Mesenchymal stem cell (in vitro differentiated cells and primary cell): ENCODE data around the gene NFATC3.

Experiments
- DNase-seq: peaks from one replicate; pipeline ENCODE4 v3.0.0-alpha.2; 2013
- H2AFZ ChIP-seq: one replicate; pipeline ENCODE4 v1.6.1; 2013; ENCODE audit warnings: low read depth, mild to moderate bottlenecking, control low read depth, inconsistent platforms, low read length, moderate library complexity
- H2AK5ac ChIP-seq: 2 replicates; pipeline ENCODE4 v1.6.1; 2013; ENCODE audit warnings: low read length, moderate library complexity, mild to moderate bottlenecking, inconsistent platforms; ENCODE audit not compliant: severe bottlenecking
- H2BK120ac ChIP-seq: one replicate; pipeline ENCODE4 v1.6.1; 2013; ENCODE audit warnings: low read depth, mild to moderate bottlenecking, inconsistent platforms, low read length, moderate library complexity
- H2BK12ac ChIP-seq, 2 experiments: one replicate each; pipeline ENCODE4 v1.6.1; 2013; ENCODE audit warnings: inconsistent platforms in 2 of 2, low read length in 2 of 2, mild to moderate bottlenecking in 2 of 2, moderate library complexity in 2 of 2, control low read depth in 1 of 2
- H2BK15ac ChIP-seq: one replicate; pipeline ENCODE4 v1.6.1; 2013; ENCODE audit warnings: mild to moderate bottlenecking, low read depth, inconsistent platforms; ENCODE audit not compliant: poor library complexity, severe bottlenecking
- H2BK5ac ChIP-seq: 2 replicates; pipeline ENCODE4 v1.6.1; 2013; ENCODE audit warnings: low read depth, mild to moderate bottlenecking, low read length, control low read depth, inconsistent platforms; ENCODE audit not compliant: poor library complexity, severe bottlenecking
- H3K14ac ChIP-seq, 2 experiments: one replicate each; pipeline ENCODE4 v1.6.1; 2013; ENCODE audit warnings: inconsistent platforms in 2 of 2, low read length in 2 of 2, control low read depth in 1 of 2, mild to moderate bottlenecking in 1 of 2, moderate library complexity in 1 of 2
- H3K18ac ChIP-seq, 2 experiments: one replicate each; pipeline ENCODE4 v1.6.1; 2013; ENCODE audit warnings: inconsistent platforms in 2 of 2, low read length in 2 of 2, control low read depth in 1 of 2, low read depth in 1 of 2, mild to moderate bottlenecking in 1 of 2
- H3K23ac ChIP-seq, 2 experiments: one replicate each; pipeline ENCODE4 v1.6.1; 2013; ENCODE audit warnings: inconsistent platforms in 2 of 2, low read length in 2 of 2, mild to moderate bottlenecking in 2 of 2, moderate library complexity in 2 of 2, control low read depth in 1 of 2
- H3K27ac ChIP-seq: 2 replicates; pipeline ENCODE4 v1.5.1; 2013; ENCODE audit warnings: mild to moderate bottlenecking, moderate library complexity, low read length, control low read depth, inconsistent platforms; ENCODE audit not compliant: poor library complexity, severe bottlenecking
- H3K27me3 ChIP-seq, 2 experiments: 2 replicates each; pipeline versions ENCODE4 v1.6.1 to v1.7.0; 2013; ENCODE audit warnings: low read length in 2 of 2, mild to moderate bottlenecking in 2 of 2, moderate library complexity in 2 of 2, control low read depth in 1 of 2, inconsistent platforms in 1 of 2; ENCODE audit not compliant: control insufficient read depth in 1 of 2, insufficient read depth in 1 of 2
- H3K36me3 ChIP-seq, 2 experiments: 2 replicates each; pipeline versions ENCODE4 v1.6.1 to v1.7.0; 2013; ENCODE audit warnings: low read length in 2 of 2, control low read depth in 1 of 2, inconsistent platforms in 1 of 2, low read depth in 1 of 2, mild to moderate bottlenecking in 1 of 2; ENCODE audit not compliant: insufficient read depth in 2 of 2, control insufficient read depth in 1 of 2
- H3K4ac ChIP-seq, 2 experiments: one replicate each; pipeline ENCODE4 v1.6.1; 2013; ENCODE audit warnings: inconsistent platforms in 2 of 2, low read length in 2 of 2, mild to moderate bottlenecking in 2 of 2, moderate library complexity in 2 of 2, control low read depth in 1 of 2, low read depth in 1 of 2
- H3K4me1 ChIP-seq: 2 replicates; pipeline ENCODE4 v1.6.1; 2013; ENCODE audit warnings: low read depth, low read length, control low read depth; ENCODE audit not compliant: control insufficient read depth, insufficient read depth
- H3K4me2 ChIP-seq: 2 replicates; pipeline ENCODE4 v1.6.1; 2013; ENCODE audit warnings: low read length, mild to moderate bottlenecking, inconsistent platforms; ENCODE audit not compliant: poor library complexity, severe bottlenecking
- H3K4me3 ChIP-seq, 2 experiments: 2 replicates each; pipeline versions ENCODE4 v1.5.1 to v1.7.0; 2013; ENCODE audit warnings: low read length in 2 of 2, mild to moderate bottlenecking in 2 of 2, control low read depth in 1 of 2, low read depth in 1 of 2; ENCODE audit not compliant: insufficient read depth in 1 of 2
- H3K79me1 ChIP-seq: replicated peaks from 2 replicates; pipeline ENCODE4 v1.6.1; 2013; ENCODE audit warnings: mild to moderate bottlenecking, control low read depth, low read length, inconsistent platforms; ENCODE audit not compliant: poor library complexity, severe bottlenecking
- H3K9ac ChIP-seq: 2 replicates; pipeline ENCODE4 v1.7.0; 2013; ENCODE audit warnings: mild to moderate bottlenecking, low read length, moderate library complexity
- H3K9me3 ChIP-seq: 2 replicates; pipeline ENCODE4 v1.7.0; 2013; ENCODE audit warnings: mild to moderate bottlenecking, low read length; ENCODE audit not compliant: control insufficient read depth
- H4K8ac ChIP-seq: one replicate; pipeline ENCODE4 v1.6.1; 2013; ENCODE audit warnings: inconsistent platforms, mild to moderate bottlenecking, low read length, moderate library complexity
- H4K91ac ChIP-seq: one replicate; pipeline ENCODE4 v1.6.1; 2013; ENCODE audit warnings: mild to moderate bottlenecking, low read length, inconsistent platforms
- WGBS: methylation state at CpG from one replicate; pipeline ENCODE4 v1.1.7; 2013; ENCODE audit warnings: mixed read lengths; 5-methylcytosine and 5-hydroxymethylcytosine counted together

NFATC3 gene

GRCh38 chr16:68257906-68258800 lies 173.0 kb downstream of the NFATC3 start:
- peak overlapping the region; percentile 93 for H2BK120ac ChIP-seq
- H4K91ac ChIP-seq: peak overlapping the region; percentile 99
- H2AFZ ChIP-seq: peak overlapping the region; percentile 16
- H4K8ac ChIP-seq: peak overlapping the region; percentile 92
- peak; percentile 83 for DNase-seq
- H3K4me1 ChIP-seq: peaks cover 30% of the 10 kb centered on the region
- H3K79me1 ChIP-seq: peaks cover 22% of the 10 kb centered on the region
- peaks cover 49 to 52% of the 10 kb centered on the region in 2 experiments for H3K36me3 ChIP-seq
- H3K14ac ChIP-seq: peak overlapping the region in 1 of 2 experiments; percentile 62
- 41% methylated on average over 13 of the region's 13 CpGs for WGBS
- H2BK15ac ChIP-seq: peak overlapping the region; percentile 70
- H3K18ac ChIP-seq: peak overlapping the region; percentile 94 to 96
- peak overlapping the region; percentile 36 for H3K9ac ChIP-seq
- H3K9me3 ChIP-seq: no peaks in the 10 kb centered on the region
- peak overlapping the region; percentile 98 for H2AK5ac ChIP-seq
- H2BK12ac ChIP-seq: peak overlapping the region; percentile 83 to 87
- H3K4ac ChIP-seq: peak overlapping the region; percentile 55 to 96
- peak overlapping the region; percentile 94 for H2BK5ac ChIP-seq
- no peak overlapping the region for H3K23ac ChIP-seq
- H3K27ac ChIP-seq: peak overlapping the region; percentile 99
- H3K4me3 ChIP-seq: no peak overlapping the region
- H3K4me2 ChIP-seq: peak overlapping the region; percentile 23
- no peaks in the 10 kb centered on the region for H3K27me3 ChIP-seq

DNA sequence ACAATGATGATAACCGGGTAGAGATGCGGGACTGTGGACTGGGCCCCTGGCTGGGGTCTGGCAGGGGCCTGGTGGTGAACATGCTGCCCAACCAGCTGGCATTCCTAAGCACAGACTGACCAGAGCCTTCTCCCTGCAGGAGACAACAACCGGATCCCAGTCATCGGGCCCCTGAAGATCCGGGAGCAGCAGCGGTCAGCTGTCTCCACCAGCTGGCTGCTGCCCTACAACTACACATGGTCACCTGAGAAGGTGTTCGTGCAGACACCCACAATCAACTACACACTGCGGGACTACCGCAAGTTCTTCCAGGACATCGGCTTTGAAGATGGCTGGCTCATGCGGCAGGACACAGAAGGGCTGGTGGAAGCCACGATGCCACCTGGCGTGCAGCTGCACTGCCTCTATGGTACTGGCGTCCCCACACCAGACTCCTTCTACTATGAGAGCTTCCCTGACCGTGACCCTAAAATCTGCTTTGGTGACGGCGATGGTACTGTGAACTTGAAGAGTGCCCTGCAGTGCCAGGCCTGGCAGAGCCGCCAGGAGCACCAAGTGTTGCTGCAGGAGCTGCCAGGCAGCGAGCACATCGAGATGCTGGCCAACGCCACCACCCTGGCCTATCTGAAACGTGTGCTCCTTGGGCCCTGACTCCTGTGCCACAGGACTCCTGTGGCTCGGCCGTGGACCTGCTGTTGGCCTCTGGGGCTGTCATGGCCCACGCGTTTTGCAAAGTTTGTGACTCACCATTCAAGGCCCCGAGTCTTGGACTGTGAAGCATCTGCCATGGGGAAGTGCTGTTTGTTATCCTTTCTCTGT lies 174.0 kb downstream of the NFATC3 start:
- Histone ChIP-seq H3K27ac (peak overlapping the region; percentile 99), H3K4me1 (peaks cover 36% of the 10 kb centered on the region), H3K18ac (peak overlapping the region in 1 of 2 experiments; percentile 55), H3K36me3 (peaks cover 39 to 43% of the 10 kb centered on the region in 2 experiments), H3K4me2 (no peak overlapping the region), H2BK120ac (no peak overlapping the region), H3K4ac (no peak overlapping the region), H4K91ac (no peak overlapping the region), H3K14ac (no peak overlapping the region), H3K9me3 (no peaks in the 10 kb centered on the region), H3K23ac (no peak overlapping the region), H3K27me3 (no peaks in the 10 kb centered on the region), H3K4me3 (no peak overlapping the region), H3K9ac (no peak overlapping the region), H2AFZ (no peak overlapping the region), H2BK5ac (peak overlapping the region; percentile 53), H3K79me1 (peaks cover 18% of the 10 kb centered on the region), H2AK5ac (peak overlapping the region; percentile 45), H4K8ac (no peak overlapping the region), H2BK12ac (peak overlapping the region in 1 of 2 experiments; percentile 49), H2BK15ac (no peak overlapping the region)
- DNase-seq: no peak
- WGBS: 94% methylated on average over 27 of the region's 27 CpGs

DNA sequence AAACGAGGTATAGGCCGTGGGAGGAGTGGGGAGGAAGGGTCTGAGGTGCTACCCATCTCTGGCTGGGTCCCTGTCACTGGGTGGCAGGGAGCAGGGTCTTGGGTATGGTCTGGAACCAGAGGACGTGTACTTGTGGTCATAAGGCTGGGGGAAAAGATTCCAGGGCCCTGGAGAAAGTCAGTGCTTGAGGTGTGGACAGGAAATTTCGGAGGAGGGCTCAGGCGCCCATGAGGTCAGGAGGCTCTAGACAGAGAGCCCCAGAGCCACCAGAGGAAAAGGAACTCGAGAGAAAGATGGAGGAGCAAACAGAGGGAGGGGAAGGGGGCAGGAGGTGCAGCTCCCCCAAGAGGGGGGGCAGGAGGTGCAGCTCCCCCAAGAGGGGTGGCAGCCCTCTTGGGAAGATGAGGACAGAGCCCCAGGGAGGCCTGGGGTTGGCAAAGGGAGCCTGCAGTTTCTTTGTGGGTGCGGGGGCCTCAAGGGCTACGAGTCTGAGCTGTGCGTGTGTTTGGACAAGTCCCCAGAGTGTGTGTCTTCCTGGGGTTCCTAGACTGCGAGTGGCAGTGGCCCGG lies 178.5 kb downstream of the NFATC3 start:
- peak overlapping the region; percentile 94 to 100 for H3K18ac ChIP-seq
- H3K23ac ChIP-seq: peak overlapping the region in 1 of 2 experiments; percentile 62
- peak overlapping the region; percentile 78 for H3K4me2 ChIP-seq
- peak overlapping the region; percentile 86 for H3K27ac ChIP-seq
- peak overlapping the region; percentile 85 for H2AK5ac ChIP-seq
- no peak for DNase-seq
- H2BK12ac ChIP-seq: peak overlapping the region; percentile 69 to 94
- peak overlapping the region; percentile 96 for H3K9ac ChIP-seq
- H3K14ac ChIP-seq: peak overlapping the region in 1 of 2 experiments; percentile 93
- 43% methylated on average over 11 of the region's 11 CpGs for WGBS
- H3K79me1 ChIP-seq: peaks cover 7% of the 10 kb centered on the region
- no peaks in the 10 kb centered on the region for H3K27me3 ChIP-seq
- H2BK15ac ChIP-seq: peak overlapping the region; percentile 88
- no peaks in the 10 kb centered on the region for H3K9me3 ChIP-seq
- H2BK5ac ChIP-seq: peak overlapping the region; percentile 73
- peak overlapping the region; percentile 99 for H4K91ac ChIP-seq
- peak overlapping the region; percentile 96 to 98 for H3K4me3 ChIP-seq
- H3K4me1 ChIP-seq: peaks cover 31% of the 10 kb centered on the region
- peak overlapping the region; percentile 66 to 92 for H3K4ac ChIP-seq
- H4K8ac ChIP-seq: peak overlapping the region; percentile 96
- peak overlapping the region; percentile 87 for H2BK120ac ChIP-seq
- peaks cover 22% of the 10 kb centered on the region in 2 experiments for H3K36me3 ChIP-seq
- H2AFZ ChIP-seq: peak overlapping the region; percentile 96
